GM12891 (cell line): ENCODE data around the gene STAT1.

ENCODE experiments used
- POLR2A ChIP-seq: IDR thresholded peaks from 2 replicates; pipeline ENCODE4 v1.6.1; 2011; ENCODE audit warnings: low read depth, low read length, control low read depth
- POLR2AphosphoS5 ChIP-seq: IDR thresholded peaks from 2 replicates; pipeline ENCODE4 v1.6.1; 2011; ENCODE audit warnings: low read depth, low read length, control low read depth
- TAF1 ChIP-seq: IDR thresholded peaks from 2 replicates; pipeline ENCODE4 v1.6.1; 2011; ENCODE audit warnings: low read depth, low read length, control low read depth

DNA sequence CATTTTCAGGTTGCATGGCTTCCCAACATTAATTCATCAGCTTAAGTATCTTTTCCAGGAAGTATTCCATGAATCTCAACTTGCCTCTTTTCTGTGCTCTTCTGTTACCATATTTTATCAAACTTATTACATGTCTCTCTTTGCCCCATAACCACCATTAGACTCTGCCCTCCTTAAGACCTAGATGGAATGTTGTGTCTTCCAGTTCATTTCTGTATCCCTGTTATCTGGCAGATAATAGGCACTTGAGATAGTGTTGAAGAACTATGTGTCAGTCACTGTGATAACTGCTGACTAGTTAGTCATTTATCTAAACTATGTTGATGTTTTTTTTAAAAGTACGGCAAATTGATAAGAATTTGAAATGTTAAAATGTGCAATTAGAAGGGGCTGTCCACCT lies 91.6 kb downstream of the STAT1 start:
- no peak for TF ChIP-seq POLR2A
- TF ChIP-seq TAF1 = no peak
- no peak for TF ChIP-seq POLR2AphosphoS5
